Peyer's patch (tissue), 4 donors: ENCODE results near the gene GTF3C1.

Experiments used
- CTCF ChIP-seq, 6 experiments: fragments of 450-650 bp in 4 of 6; fragments of 200-600 bp in 2 of 6; sonication (generic) in 1 of 6; IDR thresholded peaks; one replicate each; pipeline ENCODE4 v1.5.1; 2017 to 2019; ENCODE audit warnings: antibody characterized with exemption in 6 of 6, mild to moderate bottlenecking in 3 of 6, moderate library complexity in 1 of 6
- POLR2A ChIP-seq, 2 donors: fragments of 450-650 bp; IDR thresholded peaks; one replicate each; pipeline ENCODE4 v1.5.1; 2017; ENCODE audit warnings: antibody characterized with exemption in 2 of 2, mild to moderate bottlenecking in 2 of 2, moderate library complexity in 2 of 2

DNA sequence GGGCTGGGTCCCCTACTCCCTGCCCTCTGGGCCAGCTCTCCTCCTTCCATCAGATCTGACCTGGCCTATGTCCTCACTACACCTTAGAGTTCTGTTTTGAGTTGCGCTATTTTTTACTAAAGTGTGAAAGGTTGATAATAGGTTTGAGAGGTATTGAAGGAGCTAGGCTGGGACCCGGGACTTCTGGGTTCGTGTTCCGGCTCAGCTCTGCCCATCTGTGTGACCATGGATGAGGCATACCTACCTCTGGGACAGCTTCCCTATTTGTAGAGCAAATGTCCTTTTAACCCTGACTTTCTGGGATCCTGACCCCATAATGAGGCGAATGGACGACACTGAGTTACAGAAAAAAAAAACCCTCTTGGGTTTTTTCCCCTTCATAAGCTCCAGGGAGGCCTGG lies 111.8 kb downstream of the GTF3C1 start:
- TF ChIP-seq CTCF (IDR thresholded peaks at IDR 0.05) (no peak), POLR2A (IDR thresholded peaks at IDR 0.05) (no peak)
